Neural cell (in vitro differentiated cells): Measurements from ENCODE around the gene PARP16. TPM values are rescaled to one million over a fixed set of nuclear protein-coding genes. Genes with fewer than 3 reads are reported as not detected.
"Not testable (repeated sequence)": the region's sequence is repeated elsewhere in the genome, so short reads cannot be mapped to it uniquely, and the experiment has no call there.

Source experiments
- H2AFZ ChIP-seq: fragments of 200-600, 300-800 bp; sonication (generic), shearing (Covaris generic); 2 replicates; pipeline ENCODE4 v1.6.0; 2014; ENCODE audit warnings: low read depth, mild to moderate bottlenecking, antibody characterized with exemption, low read length, moderate library complexity
- H3F3A ChIP-seq: fragments of 200-600 bp; shearing (Covaris generic); 2 replicates; pipeline ENCODE4 v1.6.1; 2016; ENCODE audit warnings: mild to moderate bottlenecking, moderate library complexity, mixed read lengths, antibody characterized with exemption, low read length; ENCODE audit not compliant: insufficient read depth, poor library complexity, severe bottlenecking
- H3K27ac ChIP-seq: fragments of 200-600, 300-800 bp; sonication (generic), shearing (Covaris generic); 2 replicates; pipeline ENCODE4 v1.5.1; 2014; ENCODE audit warnings: mild to moderate bottlenecking, low read length, moderate library complexity
- H3K27me3 ChIP-seq: fragments of 300-800, 200-600 bp; sonication (generic), shearing (Covaris generic); 2 replicates; pipeline ENCODE4 v1.6.0; 2014; ENCODE audit warnings: mild to moderate bottlenecking, low read depth, low read length, moderate library complexity; ENCODE audit not compliant: insufficient read depth
- H3K36me3 ChIP-seq: fragments of 300-800, 200-600 bp; sonication (generic), shearing (Covaris generic); 2 replicates; pipeline ENCODE4 v1.5.1; 2014; ENCODE audit warnings: mild to moderate bottlenecking, antibody characterized with exemption, low read length, moderate library complexity; ENCODE audit not compliant: insufficient read depth
- H3K4me2 ChIP-seq: fragments of 300-800, 200-600 bp; sonication (generic), shearing (Covaris generic); 2 replicates; pipeline ENCODE4 v1.6.0; 2014; ENCODE audit warnings: mild to moderate bottlenecking, low read length
- H3K4me3 ChIP-seq: fragments of 300-800, 200-600 bp; sonication (generic), shearing (Covaris generic); 2 replicates; pipeline ENCODE4 v1.5.1; 2014; ENCODE audit warnings: mild to moderate bottlenecking, low read length, moderate library complexity
- H3K79me2 ChIP-seq: fragments of 200-600 bp; shearing (Covaris generic); replicated peaks from 2 replicates; pipeline ENCODE4 v1.6.0; 2014; ENCODE audit warnings: mild to moderate bottlenecking, low read length, moderate library complexity; ENCODE audit not compliant: insufficient read depth
- H3K9ac ChIP-seq: fragments of 300-800, 200-600 bp; sonication (generic), shearing (Covaris generic); 2 replicates; pipeline ENCODE4 v1.6.1; 2016; ENCODE audit warnings: mild to moderate bottlenecking, low read length, mixed read lengths
- H3K9me2 ChIP-seq: fragments of 200-600 bp; shearing (Covaris generic); 2 replicates; pipeline ENCODE4 v1.6.1; 2016; ENCODE audit warnings: mild to moderate bottlenecking, low read length, mixed read lengths; ENCODE audit not compliant: insufficient read depth
- H3K9me3 ChIP-seq: fragments of 200-600, 300-800 bp; sonication (generic), shearing (Covaris generic); 2 replicates; pipeline ENCODE4 v1.6.1; 2016; ENCODE audit warnings: mild to moderate bottlenecking, mixed run types, low read length, moderate library complexity, mixed read lengths
- H4K20me1 ChIP-seq: fragments of 200-600 bp; shearing (Covaris generic); 2 replicates; pipeline ENCODE4 v1.6.1; 2016; ENCODE audit warnings: mild to moderate bottlenecking, mixed run types; ENCODE audit not compliant: insufficient read depth
- EP300 ChIP-seq: fragments of 450-650 bp; conservative IDR thresholded peaks from 2 replicates; pipeline ENCODE4 v1.6.1; 2014; ENCODE audit warnings: antibody characterized with exemption, mild to moderate bottlenecking, moderate library complexity; ENCODE audit not compliant: poor library complexity, severe bottlenecking
- EZH2 ChIP-seq: fragments of 200-600, 300-800 bp; shearing (Covaris generic), sonication (generic); IDR thresholded peaks from 2 replicates; pipeline ENCODE4 v1.6.1; 2014; ENCODE audit warnings: antibody characterized with exemption, low read length, borderline replicate concordance, mild to moderate bottlenecking; ENCODE audit not compliant: insufficient read depth, poor library complexity, severe bottlenecking
- MXI1 ChIP-seq: fragments of 450-650 bp; conservative IDR thresholded peaks from 2 replicates; pipeline ENCODE4 v1.6.1; 2014; ENCODE audit warnings: antibody characterized with exemption, mild to moderate bottlenecking; ENCODE audit not compliant: poor library complexity, severe bottlenecking
- POLR2AphosphoS5 ChIP-seq: IDR thresholded peaks from 2 replicates; pipeline ENCODE4 v1.6.1; 2012
- RAD21 ChIP-seq: fragments of 450-650 bp; conservative IDR thresholded peaks from 2 replicates; pipeline ENCODE4 v1.6.1; 2014; ENCODE audit warnings: antibody characterized with exemption, mild to moderate bottlenecking, moderate library complexity
- SMC3 ChIP-seq: fragments of 450-650 bp; conservative IDR thresholded peaks from 2 replicates; pipeline ENCODE4 v1.6.1; 2014; ENCODE audit warnings: antibody characterized with exemption, mild to moderate bottlenecking, moderate library complexity; ENCODE audit not compliant: poor library complexity
- TAF1 ChIP-seq: IDR thresholded peaks from 2 replicates; pipeline ENCODE4 v1.6.1; 2012; ENCODE audit warnings: low read depth
- polyA plus RNA-seq: library from polyadenylated mRNA; depleted of rRNA; stranded (reverse); fragments of >200 nt; gene quantifications from 2 replicates; pipeline ENCODE4 v1.2.3, GENCODE V29; 2014
- TF ChIP-seq, protein P1 (sequence below): fragments of 450-650 bp; IDR thresholded peaks from 2 replicates; pipeline ENCODE4 v1.5.1; 2014; ENCODE audit warnings: antibody characterized with exemption, mild to moderate bottlenecking, moderate library complexity; ENCODE audit not compliant: poor library complexity, severe bottlenecking
- TF ChIP-seq, protein P2 (sequence below): IDR thresholded peaks from 2 replicates; pipeline ENCODE4 v1.6.1; 2012; ENCODE audit warnings: borderline replicate concordance

Gene PARP16
- polyA plus RNA-seq, 1 donor from 2014 or later: 17.0 TPM

DNA sequence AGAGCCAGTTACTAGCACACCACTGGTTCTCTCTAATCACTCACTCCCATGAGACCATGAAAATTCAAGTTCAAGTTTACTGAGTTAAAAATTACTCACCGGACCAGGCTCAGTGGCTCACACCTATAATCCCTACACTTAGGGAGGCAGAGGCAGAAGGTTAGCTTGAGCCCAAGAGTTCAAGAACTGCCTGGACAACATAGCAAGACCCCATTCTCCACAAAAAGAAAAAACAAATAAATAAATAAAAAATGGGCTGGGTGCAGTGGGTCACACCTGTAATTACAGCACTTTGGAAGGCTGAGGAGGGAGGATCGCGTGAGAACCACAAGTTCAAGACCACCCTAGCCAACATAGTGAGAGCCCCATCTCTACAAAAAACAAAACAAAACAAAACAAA, 54.2 kb downstream of the PARP16 start:
- Histone ChIP-seq H3K27ac (no peak overlapping the region), H3K79me2 (no peaks in the 10 kb centered on the region), H3F3A (no peaks in the 10 kb centered on the region), H3K9me3 (no peaks in the 10 kb centered on the region), H3K9ac (no peak overlapping the region), H3K36me3 (no peaks in the 10 kb centered on the region), H3K9me2 (no peaks in the 10 kb centered on the region), H3K4me2 (no peak overlapping the region), H2AFZ (no peak overlapping the region), H4K20me1 (no peaks in the 10 kb centered on the region), H3K4me3 (no peak overlapping the region), H3K27me3 (no peaks in the 10 kb centered on the region)
- TF ChIP-seq POLR2AphosphoS5 (no peak), EP300 (no peak), RAD21 (no peak), SMC3 (no peak), EZH2 (no peak), MXI1 (no peak), TAF1 (no peak)
- TF ChIP-seq, protein P1, sequence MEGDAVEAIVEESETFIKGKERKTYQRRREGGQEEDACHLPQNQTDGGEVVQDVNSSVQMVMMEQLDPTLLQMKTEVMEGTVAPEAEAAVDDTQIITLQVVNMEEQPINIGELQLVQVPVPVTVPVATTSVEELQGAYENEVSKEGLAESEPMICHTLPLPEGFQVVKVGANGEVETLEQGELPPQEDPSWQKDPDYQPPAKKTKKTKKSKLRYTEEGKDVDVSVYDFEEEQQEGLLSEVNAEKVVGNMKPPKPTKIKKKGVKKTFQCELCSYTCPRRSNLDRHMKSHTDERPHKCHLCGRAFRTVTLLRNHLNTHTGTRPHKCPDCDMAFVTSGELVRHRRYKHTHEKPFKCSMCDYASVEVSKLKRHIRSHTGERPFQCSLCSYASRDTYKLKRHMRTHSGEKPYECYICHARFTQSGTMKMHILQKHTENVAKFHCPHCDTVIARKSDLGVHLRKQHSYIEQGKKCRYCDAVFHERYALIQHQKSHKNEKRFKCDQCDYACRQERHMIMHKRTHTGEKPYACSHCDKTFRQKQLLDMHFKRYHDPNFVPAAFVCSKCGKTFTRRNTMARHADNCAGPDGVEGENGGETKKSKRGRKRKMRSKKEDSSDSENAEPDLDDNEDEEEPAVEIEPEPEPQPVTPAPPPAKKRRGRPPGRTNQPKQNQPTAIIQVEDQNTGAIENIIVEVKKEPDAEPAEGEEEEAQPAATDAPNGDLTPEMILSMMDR: no peak
- TF ChIP-seq, protein P2, sequence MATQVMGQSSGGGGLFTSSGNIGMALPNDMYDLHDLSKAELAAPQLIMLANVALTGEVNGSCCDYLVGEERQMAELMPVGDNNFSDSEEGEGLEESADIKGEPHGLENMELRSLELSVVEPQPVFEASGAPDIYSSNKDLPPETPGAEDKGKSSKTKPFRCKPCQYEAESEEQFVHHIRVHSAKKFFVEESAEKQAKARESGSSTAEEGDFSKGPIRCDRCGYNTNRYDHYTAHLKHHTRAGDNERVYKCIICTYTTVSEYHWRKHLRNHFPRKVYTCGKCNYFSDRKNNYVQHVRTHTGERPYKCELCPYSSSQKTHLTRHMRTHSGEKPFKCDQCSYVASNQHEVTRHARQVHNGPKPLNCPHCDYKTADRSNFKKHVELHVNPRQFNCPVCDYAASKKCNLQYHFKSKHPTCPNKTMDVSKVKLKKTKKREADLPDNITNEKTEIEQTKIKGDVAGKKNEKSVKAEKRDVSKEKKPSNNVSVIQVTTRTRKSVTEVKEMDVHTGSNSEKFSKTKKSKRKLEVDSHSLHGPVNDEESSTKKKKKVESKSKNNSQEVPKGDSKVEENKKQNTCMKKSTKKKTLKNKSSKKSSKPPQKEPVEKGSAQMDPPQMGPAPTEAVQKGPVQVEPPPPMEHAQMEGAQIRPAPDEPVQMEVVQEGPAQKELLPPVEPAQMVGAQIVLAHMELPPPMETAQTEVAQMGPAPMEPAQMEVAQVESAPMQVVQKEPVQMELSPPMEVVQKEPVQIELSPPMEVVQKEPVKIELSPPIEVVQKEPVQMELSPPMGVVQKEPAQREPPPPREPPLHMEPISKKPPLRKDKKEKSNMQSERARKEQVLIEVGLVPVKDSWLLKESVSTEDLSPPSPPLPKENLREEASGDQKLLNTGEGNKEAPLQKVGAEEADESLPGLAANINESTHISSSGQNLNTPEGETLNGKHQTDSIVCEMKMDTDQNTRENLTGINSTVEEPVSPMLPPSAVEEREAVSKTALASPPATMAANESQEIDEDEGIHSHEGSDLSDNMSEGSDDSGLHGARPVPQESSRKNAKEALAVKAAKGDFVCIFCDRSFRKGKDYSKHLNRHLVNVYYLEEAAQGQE: no peak

DNA sequence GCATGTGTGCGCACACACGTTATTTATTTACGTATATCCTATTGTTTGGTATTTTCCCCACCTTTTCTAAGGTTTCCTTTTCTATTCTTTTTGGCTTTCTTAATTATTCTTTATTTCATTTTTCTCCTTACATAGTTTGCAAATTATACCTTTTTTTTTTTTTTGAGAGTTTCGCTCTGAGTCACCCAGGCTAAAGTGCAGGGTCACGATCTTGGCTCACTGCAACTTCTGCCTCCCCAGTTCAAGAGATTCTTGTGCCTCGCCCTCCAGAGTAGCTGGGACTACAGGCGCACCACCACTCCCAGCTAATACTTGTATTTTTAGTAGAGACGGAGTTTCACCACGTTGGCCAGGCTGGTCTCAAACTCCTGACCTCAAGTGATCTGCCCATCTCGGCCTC, 55.4 kb downstream of the PARP16 start:
- Histone ChIP-seq H3K9me2 (no peaks in the 10 kb centered on the region), H3K9me3 (no peaks in the 10 kb centered on the region), H3K4me3 (no peak overlapping the region), H3K9ac (no peak overlapping the region), H3K27me3 (no peaks in the 10 kb centered on the region), H3K27ac (no peak overlapping the region), H3F3A (no peaks in the 10 kb centered on the region), H3K36me3 (no peaks in the 10 kb centered on the region), H3K79me2 (no peaks in the 10 kb centered on the region), H2AFZ (no peak overlapping the region), H3K4me2 (no peak overlapping the region), H4K20me1 (no peaks in the 10 kb centered on the region)
- TF ChIP-seq RAD21 (no peak), MXI1 (no peak), POLR2AphosphoS5 (no peak), SMC3 (no peak), EP300 (no peak), TAF1 (no peak), EZH2 (no peak)
- TF ChIP-seq, protein P1: no peak
- TF ChIP-seq, protein P2: no peak

DNA sequence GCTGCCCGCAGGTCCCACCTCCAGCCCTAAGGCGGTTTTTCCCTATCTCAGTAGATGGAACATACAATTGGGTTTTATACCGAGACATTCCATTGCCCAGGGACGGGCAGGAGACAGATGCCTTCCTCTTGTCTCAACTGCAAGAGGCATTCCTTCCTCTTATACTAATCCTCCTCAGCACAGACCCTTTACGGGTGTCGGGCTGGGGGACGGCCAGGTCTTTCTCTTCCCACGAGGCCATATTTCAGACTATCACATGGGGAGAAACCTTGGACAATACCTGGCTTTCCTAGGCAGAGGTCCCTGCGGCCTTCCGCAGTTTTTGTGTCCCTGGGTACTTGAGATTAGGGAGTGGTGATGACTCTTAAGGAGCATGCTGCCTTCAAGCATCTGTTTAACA, 59.8 kb downstream of the PARP16 start:
- H3K4me3 ChIP-seq, H3K79me2 ChIP-seq, H3K36me3 ChIP-seq, H3F3A ChIP-seq, H3K27ac ChIP-seq, H3K9me2 ChIP-seq, H3K9ac ChIP-seq, H3K9me3 ChIP-seq, H3K27me3 ChIP-seq, H2AFZ ChIP-seq, H3K4me2 ChIP-seq, H4K20me1 ChIP-seq: not testable (repeated sequence)
